Astrocyte of the cerebellum (primary cell): ENCODE results near the gene ANKRD11.

Experiments
- DNase-seq: peaks from one replicate; pipeline ENCODE4 v3.0.0-alpha.2; 2011; ENCODE audit warnings: low read depth
- H3K4me3 ChIP-seq: 2 replicates; pipeline ENCODE4 v1.5.1; 2011; ENCODE audit warnings: mild to moderate bottlenecking, low read depth, low read length, moderate library complexity
- CTCF ChIP-seq: IDR thresholded peaks from 2 replicates; pipeline ENCODE4 v1.5.1; 2012; ENCODE audit warnings: low read length, low read depth, moderate library complexity, mild to moderate bottlenecking; ENCODE audit errors: missing control alignments
- in situ Hi-C: cut with HindIII; loops from 2 replicates; pipeline ENCODE4 v1.10.0; 2017; ENCODE audit warnings: low sequenced_read_pairs

The ANKRD11 gene

GRCh38 chr16:89317101-89317671 lies 173.2 kb downstream of the ANKRD11 start:
- in situ Hi-C loops = no loop called here

GRCh38 chr16:89316701-89317100 lies 173.7 kb downstream of the ANKRD11 start:
- H3K4me3 ChIP-seq = no peak overlapping the region
- TF ChIP-seq CTCF = no peak
- DNase-seq = no peak
- in situ Hi-C loops = no loop called here

More at GRCh38 chr16:89317101-89317671, 173.2 kb downstream of the ANKRD11 start:
- no peak for DNase-seq
- H3K4me3 ChIP-seq = no peak overlapping the region
- no peak for TF ChIP-seq CTCF

GRCh38 chr16:89315791-89316581 lies 174.4 kb downstream of the ANKRD11 start:
- no peak overlapping the region for H3K4me3 ChIP-seq
- in situ Hi-C loops = no loop called here
- no peak for TF ChIP-seq CTCF
- DNase-seq = peak; percentile 83

GRCh38 chr16:89315271-89315670 lies 175.1 kb downstream of the ANKRD11 start:
- in situ Hi-C loops = no loop called here
- no peak overlapping the region for H3K4me3 ChIP-seq
- no peak for DNase-seq
- no peak for TF ChIP-seq CTCF

- no peak for TF ChIP-seq CTCF
- DNase-seq = no peak
- no peak overlapping the region for H3K4me3 ChIP-seq
- in situ Hi-C loops = no loop called here
Observed at GRCh38 chr16:89314854-89315253, 175.5 kb downstream of the ANKRD11 start.

GRCh38 chr16:89314357-89314756 lies 176.0 kb downstream of the ANKRD11 start:
- no peak overlapping the region for H3K4me3 ChIP-seq
- DNase-seq = no peak
- no peak for TF ChIP-seq CTCF
- in situ Hi-C loops = no loop called here
